K562 (cell line): ENCODE results near the gene FIBP. TPM values are rescaled to one million over a fixed set of nuclear protein-coding genes. Genes with fewer than 3 reads are reported as not detected.
A peak's percentile ranks its signal among the peaks of the same experiment; 100 is the strongest.

Experiments
- ATAC-seq: fragments of 200-7000 bp; cut with Tn5 transposase; 3 replicates; pipeline ENCODE4 v1.9.1; 2020; ENCODE audit warnings: moderate library complexity
- BruUV-seq: library from RNA; stranded (reverse); fragments of 400-500 nt; replicated peaks from 2 replicates; lab custom pipeline; 2021; lab: Mats Ljungman, UMichigan
- CTCF ChIA-PET: fragments of 300-600 bp; formaldehyde crosslinking; extraction: SDS; loops from one replicate; lab custom pipeline; 2021; ENCODE audit warnings: low intra/inter-chr PET ratio; lab: Yijun Ruan, JAX
- POLR2A ChIA-PET: fragments of 300-600, 350-650 bp; sonication (Branson Sonifier 250); formaldehyde crosslinking; extraction: SDS; loops from one replicate; lab custom pipeline; 2021; ENCODE audit warnings: antibody characterized with exemption, inconsistent platforms; lab: Yijun Ruan, JAX
- DNase-seq, 4 experiments: peaks; one replicate each; pipeline versions ENCODE4 v3.0.0 to v3.0.0-alpha.2; 2011 to 2018; ENCODE audit warnings: low spot score in 3 of 4, mixed read lengths in 3 of 4; ENCODE audit errors: extremely low read depth in 1 of 4
- FAIRE-seq: peaks from 2 replicates; lab custom pipeline; 2011; peaks lifted over from hg19 to GRCh38; lab: Jason Lieb, UNC
- H2AFZ ChIP-seq: 2 replicates; pipeline ENCODE4 v1.6.0; 2011; ENCODE audit warnings: low read depth, low read length, control low read depth, inconsistent platforms
- H3K27ac ChIP-seq: fragments of 200-600 bp; 3 replicates; pipeline ENCODE4 v1.8.0; 2011; ENCODE audit warnings: low read depth, mild to moderate bottlenecking, control low read depth, inconsistent platforms, low read length, moderate library complexity, mixed read lengths; ENCODE audit errors: extremely low read depth
- H3K27me3 ChIP-seq, 2 experiments: fragments of 300-600 bp in 1 of 2; 2 replicates in 1 of 2; 3 replicates in 1 of 2; pipeline versions ENCODE4 v1.6.0 to v1.8.0; 2011; ENCODE audit warnings: inconsistent platforms in 2 of 2, low read length in 2 of 2, mild to moderate bottlenecking in 1 of 2, mixed read lengths in 1 of 2, moderate library complexity in 1 of 2; ENCODE audit not compliant: control insufficient read depth in 2 of 2, insufficient read depth in 2 of 2
- H3K36me3 ChIP-seq: fragments of 300-600 bp; 3 replicates; pipeline ENCODE4 v1.8.0; 2011; ENCODE audit warnings: mild to moderate bottlenecking, low read length, inconsistent platforms; ENCODE audit not compliant: control insufficient read depth, insufficient read depth
- H3K4me1 ChIP-seq, 2 experiments: fragments of 200-600 bp in 1 of 2; replicated peaks in 1 of 2; 2 replicates in 1 of 2; 3 replicates in 1 of 2; pipeline versions ENCODE4 v1.5.1 to v1.8.0; 2011; ENCODE audit warnings: inconsistent platforms in 2 of 2, low read length in 2 of 2, mild to moderate bottlenecking in 1 of 2, mixed read lengths in 1 of 2, moderate library complexity in 1 of 2; ENCODE audit not compliant: control insufficient read depth in 2 of 2, insufficient read depth in 2 of 2
- H3K4me2 ChIP-seq: 2 replicates; pipeline ENCODE4 v1.6.1; 2011; ENCODE audit warnings: low read length, control low read depth, inconsistent platforms, mixed read lengths; ENCODE audit not compliant: insufficient read depth
- H3K4me3 ChIP-seq: fragments of 200-600 bp; sonication (generic), shearing (Covaris generic); 2 replicates; pipeline ENCODE4 v1.5.1; 2016; ENCODE audit warnings: control low read depth, inconsistent platforms
- H3K79me2 ChIP-seq: fragments of 200-600 bp; 3 replicates; pipeline ENCODE4 v1.8.0; 2011; ENCODE audit warnings: low read length, inconsistent platforms; ENCODE audit not compliant: control insufficient read depth, insufficient read depth
- H3K9ac ChIP-seq, 2 experiments: 2 replicates each; pipeline versions ENCODE4 v1.6.0 to v1.6.1; 2011; ENCODE audit warnings: low read depth in 2 of 2, low read length in 2 of 2, control low read depth in 1 of 2, inconsistent platforms in 1 of 2, mild to moderate bottlenecking in 1 of 2, mixed read lengths in 1 of 2; ENCODE audit not compliant: insufficient read depth in 1 of 2
- H3K9me1 ChIP-seq: one replicate; pipeline ENCODE4 v1.6.0; 2011; ENCODE audit warnings: inconsistent platforms, mild to moderate bottlenecking, low read length, moderate library complexity; ENCODE audit not compliant: control insufficient read depth, insufficient read depth
- H3K9me3 ChIP-seq: replicated peaks from 2 replicates; pipeline ENCODE4 v1.5.1; 2011; ENCODE audit warnings: low read depth, low read length, inconsistent platforms; ENCODE audit not compliant: control insufficient read depth, insufficient read depth
- H4K20me1 ChIP-seq: replicated peaks from 2 replicates; pipeline ENCODE4 v1.6.1; 2011; ENCODE audit warnings: low read length, inconsistent platforms, mixed read lengths; ENCODE audit not compliant: control insufficient read depth, insufficient read depth
- JUN ChIP-seq, 2 experiments: sonication (generic) in 1 of 2; formaldehyde crosslinking in 1 of 2; IDR thresholded peaks; 2 replicates each; pipeline versions ENCODE4 v1.6.1 to v1.8.0; 2012 to 2022; ENCODE audit warnings: borderline replicate concordance in 2 of 2, mild to moderate bottlenecking in 2 of 2, improper control_type of control experiment in 1 of 2, low read depth in 1 of 2, low read length in 1 of 2, missing genetic modification reagents in 1 of 2
- KDM5B ChIP-seq: fragments of 200-600 bp; sonication (generic); IDR thresholded peaks from 2 replicates; pipeline ENCODE4 v1.6.1; 2012; ENCODE audit warnings: low read depth, mild to moderate bottlenecking, moderate library complexity, low read length, control low read depth, inconsistent platforms; ENCODE audit not compliant: insufficient replicate concordance
- MAFK ChIP-seq: IDR thresholded peaks from 2 replicates; pipeline ENCODE4 v1.6.1; 2011; ENCODE audit warnings: low read length, improper control_type of control experiment
- NFIC ChIP-seq: fragments of 450-650 bp; IDR thresholded peaks from 2 replicates; pipeline ENCODE4 v1.6.1; 2017; ENCODE audit warnings: mild to moderate bottlenecking, inconsistent platforms
- NR2C2 ChIP-seq, 2 experiments: fragments of 200-800 bp in 1 of 2; sonication (Bioruptor generic) in 1 of 2; sonication (generic) in 1 of 2; formaldehyde crosslinking in 1 of 2; IDR thresholded peaks; 2 replicates each; pipeline versions ENCODE4 v1.6.1 to v1.8.0; 2016 to 2022; ENCODE audit warnings: mild to moderate bottlenecking in 1 of 2, missing compliant biosample characterization in 1 of 2, missing genetic modification characterization in 1 of 2, missing genetic modification reagents in 1 of 2
- POLR2G ChIP-seq: fragments of 200-400 bp; formaldehyde crosslinking; IDR thresholded peaks from 2 replicates; pipeline ENCODE4 v1.6.1; 2017; ENCODE audit warnings: low read depth, mild to moderate bottlenecking, antibody characterized with exemption, low read length, moderate library complexity
- RBFOX2 ChIP-seq: fragments of 200-400 bp; formaldehyde crosslinking; IDR thresholded peaks from 2 replicates; pipeline ENCODE4 v1.6.1; 2017; ENCODE audit warnings: low read depth, mild to moderate bottlenecking, low read length, moderate library complexity
- SP1 ChIP-seq: sonication (generic); formaldehyde crosslinking; IDR thresholded peaks from 2 replicates; pipeline ENCODE4 v1.8.1; 2022; ENCODE audit warnings: mild to moderate bottlenecking, missing genetic modification reagents
- ZBTB33 ChIP-seq: sonication (generic); formaldehyde crosslinking; IDR thresholded peaks from 2 replicates; pipeline ENCODE4 v1.8.1; 2023; ENCODE audit warnings: mild to moderate bottlenecking, missing genetic modification reagents
- ZEB2 ChIP-seq: fragments of 450-650 bp; IDR thresholded peaks from 2 replicates; pipeline ENCODE4 v1.6.1; 2016
- ZNF263 ChIP-seq: sonication (generic); formaldehyde crosslinking; IDR thresholded peaks from 2 replicates; pipeline ENCODE4 v1.8.0; 2022; ENCODE audit warnings: mild to moderate bottlenecking, missing genetic modification reagents, borderline replicate concordance
- WGBS: fragments of 100-300 bp; shearing (Covaris generic); methylation state at CpG from one replicate; pipeline ENCODE4 v1.1.6; 2016; ENCODE audit warnings: low coverage, mixed read lengths; ENCODE audit not compliant: insufficient coverage; ENCODE audit errors: missing lambda C conversion rate; 5-methylcytosine and 5-hydroxymethylcytosine counted together
- in situ Hi-C: fragments of 300-500 bp; cut with MboI; formaldehyde crosslinking; loops from 4 replicates; pipeline ENCODE4 v1.15.0; 2018; ENCODE audit warnings: inconsistent platforms, mixed read lengths
- intact Hi-C: fragments of 100-400 bp; cut with micrococcal nuclease; formaldehyde crosslinking; loops from 2 replicates; pipeline ENCODE4 v1.14.2; 2022
- polyA plus RNA-seq, 8 experiments: library from polyadenylated mRNA; depleted of rRNA in 4 of 8; stranded (reverse) in 5 of 8; unstranded in 3 of 8; fragments of >200 nt; fragmentation: Nextera tagmentation in 2 of 8; fragmentation: Illumina TruSeq in 1 of 8; extraction: Ambion mirVana in 2 of 8; extraction: Trizol in 1 of 8; gene quantifications; 2 replicates each; pipeline versions ENCODE4 v1.2.1 to v1.2.3, GENCODE V29; 2011 to 2014; ENCODE audit warnings: inconsistent platforms in 1 of 8, missing spikeins in 1 of 8
- total RNA-seq, 7 experiments: library from RNA; depleted of rRNA in 6 of 7; stranded (reverse); fragments of >200 nt in 6 of 7; fragmentation: Illumina TruSeq in 2 of 7; extraction: Trizol in 2 of 7; gene quantifications; 2 replicates each; pipeline versions ENCODE4 v1.2.1 to v1.2.3, GENCODE V29; 2011 to 2021; ENCODE audit warnings: low replicate concordance in 1 of 7
- TF ChIP-seq, protein P1 (sequence below), 2 experiments: fragments of 450-650 bp in 1 of 2; sonication (generic) in 1 of 2; formaldehyde crosslinking in 1 of 2; IDR thresholded peaks in 1 of 2; conservative IDR thresholded peaks in 1 of 2; 2 replicates each; pipeline versions ENCODE4 v1.6.1 to v1.8.1; 2016 to 2023; ENCODE audit warnings: mild to moderate bottlenecking in 2 of 2, moderate library complexity in 2 of 2, inconsistent platforms in 1 of 2, missing genetic modification reagents in 1 of 2
- TF ChIP-seq, protein P2 (sequence below): conservative IDR thresholded peaks from 2 replicates; pipeline ENCODE4 v1.6.1; 2011; ENCODE audit warnings: low read depth, mild to moderate bottlenecking, low read length; ENCODE audit not compliant: control insufficient read depth

The FIBP gene
- total and polyA plus RNA-seq, 9 of the 15 experiments (the other 6 are each of a cell fraction or from before 2014, with no cell fraction given) = 41.2 to 79.2 (median 48.6) TPM

- TF ChIP-seq JUN (IDR thresholded peaks at IDR 0.05; ENCODE audit: borderline replicate concordance, low read depth, low read length) = peak; percentile 81
- no peak for TF ChIP-seq JUN (CRISPR knock-in tag; IDR thresholded peaks at IDR 0.05; ENCODE audit: borderline replicate concordance)
- TF ChIP-seq, protein P1, sequence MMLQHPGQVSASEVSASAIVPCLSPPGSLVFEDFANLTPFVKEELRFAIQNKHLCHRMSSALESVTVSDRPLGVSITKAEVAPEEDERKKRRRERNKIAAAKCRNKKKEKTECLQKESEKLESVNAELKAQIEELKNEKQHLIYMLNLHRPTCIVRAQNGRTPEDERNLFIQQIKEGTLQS (IDR thresholded peaks at IDR 0.05) = peak; percentile 81
- TF ChIP-seq, protein P1 (CRISPR knock-in tag; conservative IDR thresholded peaks at IDR 0.05) = no peak
These were observed 27.6 kb upstream of the FIBP start (continued) for GRCh38 chr11:65915821-65916251.

DNA sequence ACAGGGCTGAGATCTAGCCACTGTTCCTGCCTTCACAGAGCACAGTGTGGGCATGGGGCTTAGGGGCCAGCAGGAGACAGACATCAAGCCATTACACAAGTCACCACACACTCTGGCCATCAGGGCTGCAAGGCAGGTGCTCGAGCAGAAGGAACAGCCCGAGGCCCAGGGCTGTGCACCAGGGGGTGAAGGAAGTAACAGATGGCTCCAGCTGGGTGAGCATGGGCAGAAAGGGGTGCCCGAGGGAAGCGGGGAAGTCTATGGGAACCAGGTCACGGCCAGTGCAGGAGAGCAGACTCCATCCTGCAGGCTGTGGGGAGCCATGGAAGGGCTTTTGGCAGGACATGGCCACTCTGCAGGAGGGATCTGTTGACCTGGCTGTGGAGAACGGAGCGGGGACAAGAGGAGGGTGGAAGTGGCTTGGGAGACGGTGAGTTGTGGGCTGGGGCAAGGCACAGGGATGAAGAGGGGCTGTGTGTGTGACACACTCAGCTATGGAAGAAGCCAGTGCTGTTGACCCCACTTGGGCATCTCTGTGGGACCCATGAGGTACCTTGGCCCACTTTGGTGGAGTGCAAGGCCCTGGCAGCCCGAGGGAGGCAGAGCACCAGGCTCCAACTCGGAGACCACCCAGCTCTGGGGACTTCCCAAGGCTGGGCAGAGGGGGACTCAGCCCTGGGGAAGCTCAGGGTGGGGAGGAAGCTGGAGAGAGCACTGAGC, 27.0 kb upstream of the FIBP start:
- WGBS = 64% methylated on average over 8 of the region's 10 CpGs
- FAIRE-seq (no peak), ATAC-seq (no peak)
- in situ Hi-C loops = no loop called here
- no TSS peak for BruUV-seq
- H3K27ac ChIP-seq = no peak overlapping the region
- H3K9ac ChIP-seq = peak overlapping the region in 1 of 2 experiments; percentile 84; a peak in 3 of 4 replicates
- H3K9me3 ChIP-seq = no peaks in the 10 kb centered on the region
- H3K36me3 ChIP-seq = peaks cover 11% of the 10 kb centered on the region; the same call in 1 of the 3 replicates
- H3K27me3 ChIP-seq = no peaks in the 10 kb centered on the region
- intact Hi-C loops = no loop called here
- H3K4me3 ChIP-seq = no peak overlapping the region
- H4K20me1 ChIP-seq = no peaks in the 10 kb centered on the region
- peaks cover 27% of the 10 kb centered on the region for H3K79me2 ChIP-seq
- H3K4me1 ChIP-seq = peaks cover 39 to 66% of the 10 kb centered on the region in 2 experiments
- CTCF ChIA-PET = no interaction called here
- no peak overlapping the region for H2AFZ ChIP-seq
- peak overlapping the region; percentile 1; the same call in 1 of the 2 replicates for H3K4me2 ChIP-seq
- TF ChIP-seq RBFOX2 = peak; percentile 13; the same call in 1 of the 2 replicates
- TF ChIP-seq NR2C2 (CRISPR knock-in tag; IDR thresholded peaks at IDR 0.05) = 0 out of 2 replicates have a peak, but pooled peaks have one; percentile 37
- no peak for TF ChIP-seq NR2C2 (tag; IDR thresholded peaks at IDR 0.05)
- TF ChIP-seq ZNF263 = peak; percentile 65; the same call in 1 of the 2 replicates
- TF ChIP-seq SP1 = 0 out of 2 replicates have a peak, but pooled peaks have one; percentile 44
- TF ChIP-seq ZBTB33 = no peak
- no peak for TF ChIP-seq MAFK
- TF ChIP-seq POLR2G = peak; percentile 67
- TF ChIP-seq NFIC = 0 out of 2 replicates have a peak, but pooled peaks have one; percentile 17
- TF ChIP-seq, protein P2, sequence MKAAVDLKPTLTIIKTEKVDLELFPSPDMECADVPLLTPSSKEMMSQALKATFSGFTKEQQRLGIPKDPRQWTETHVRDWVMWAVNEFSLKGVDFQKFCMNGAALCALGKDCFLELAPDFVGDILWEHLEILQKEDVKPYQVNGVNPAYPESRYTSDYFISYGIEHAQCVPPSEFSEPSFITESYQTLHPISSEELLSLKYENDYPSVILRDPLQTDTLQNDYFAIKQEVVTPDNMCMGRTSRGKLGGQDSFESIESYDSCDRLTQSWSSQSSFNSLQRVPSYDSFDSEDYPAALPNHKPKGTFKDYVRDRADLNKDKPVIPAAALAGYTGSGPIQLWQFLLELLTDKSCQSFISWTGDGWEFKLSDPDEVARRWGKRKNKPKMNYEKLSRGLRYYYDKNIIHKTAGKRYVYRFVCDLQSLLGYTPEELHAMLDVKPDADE = 0 out of 2 replicates have a peak, but pooled peaks have one; percentile 19
- no peak for TF ChIP-seq ZEB2
- TF ChIP-seq KDM5B = peak; percentile 49
- TF ChIP-seq, all 486 proteins: peak for 8
- POLR2A ChIA-PET = interaction anchor here (0.5 to 2.3 kb wide), 11 partner anchors 8 to 227 kb away, joined by 3 to 14 read pairs (median 3); partner anchors contain the start of genes CCDC85B and FOSL1
- no peak for DNase-seq
- no peaks in the 10 kb centered on the region for H3K9me1 ChIP-seq
